ENCODE data around the gene LRRTM4. TPM values are rescaled to one million over a fixed set of nuclear protein-coding genes. Genes with fewer than 3 reads are reported as not detected.
"Not testable (repeated sequence)": the region's sequence is repeated elsewhere in the genome, so short reads cannot be mapped to it uniquely, and the experiment has no call there.

LRRTM4 gene
- total RNA-seq, 1 donor from 2014 or later = 28.8 TPM

- no peaks in the 10 kb centered on the region for H3K27me3 Mint-ChIP-seq (ENCODE audit: low read depth)
- no peak overlapping the region for H3K4me3 Mint-ChIP-seq
- H3K36me3 Mint-ChIP-seq = no peaks in the 10 kb centered on the region
- no peak for TF ChIP-seq CTCF (IDR thresholded peaks at IDR 0.05; ENCODE audit: unreplicated experiment)
- no peaks in the 10 kb centered on the region for H3K4me1 Mint-ChIP-seq
- no peak overlapping the region for H3K27ac Mint-ChIP-seq
- no peak for DNase-seq (ENCODE audit: low spot score in 2 of 2, unreplicated experiment in 2 of 2)
- H3K9me3 Mint-ChIP-seq = peaks cover 9% of the 10 kb centered on the region
These were observed 331.3 kb downstream of the LRRTM4 start for GRCh38 chr2:77190721-77191346.

- no peak for DNase-seq (ENCODE audit: low spot score in 2 of 2, unreplicated experiment in 2 of 2)
- no peak overlapping the region for H3K4me3 Mint-ChIP-seq
- peaks cover 25% of the 10 kb centered on the region for H3K9me3 Mint-ChIP-seq
- H3K4me1 Mint-ChIP-seq = no peaks in the 10 kb centered on the region
- no peaks in the 10 kb centered on the region for H3K27me3 Mint-ChIP-seq (ENCODE audit: low read depth)
- peaks cover 9% of the 10 kb centered on the region for H3K36me3 Mint-ChIP-seq
- no peak for TF ChIP-seq CTCF (IDR thresholded peaks at IDR 0.05; ENCODE audit: unreplicated experiment)
- no peak overlapping the region for H3K27ac Mint-ChIP-seq
These were observed 337.1 kb downstream of the LRRTM4 start for GRCh38 chr2:77185052-77185451.

GRCh38 chr2:77179297-77179696, 342.9 kb downstream of the LRRTM4 start:
- Mint-ChIP-seq H3K4me3 (no peak overlapping the region), H3K36me3 (peaks cover 14% of the 10 kb centered on the region), H3K9me3 (peaks cover 23% of the 10 kb centered on the region), H3K4me1 (peaks cover 8% of the 10 kb centered on the region), H3K27ac (no peak overlapping the region), H3K27me3 (ENCODE audit: low read depth) (no peaks in the 10 kb centered on the region)
- no peak for TF ChIP-seq CTCF (IDR thresholded peaks at IDR 0.05; ENCODE audit: unreplicated experiment)
- no peak for DNase-seq (ENCODE audit: low spot score in 2 of 2, unreplicated experiment in 2 of 2)

- H3K27me3 Mint-ChIP-seq (ENCODE audit: low read depth); DNase-seq (ENCODE audit: low spot score in 2 of 2, unreplicated experiment in 2 of 2); H3K4me3 Mint-ChIP-seq; H3K4me1 Mint-ChIP-seq; H3K36me3 Mint-ChIP-seq: not testable (repeated sequence)
- Mint-ChIP-seq H3K27ac (peak overlapping the region; percentile 39), H3K9me3 (peaks cover 18% of the 10 kb centered on the region)
These were observed 346.9 kb downstream of the LRRTM4 start for GRCh38 chr2:77175266-77175780.

GRCh38 chr2:77169426-77169825, 352.8 kb downstream of the LRRTM4 start:
- no peak for DNase-seq (ENCODE audit: low spot score in 2 of 2, unreplicated experiment in 2 of 2)
- Mint-ChIP-seq H3K27me3 (ENCODE audit: low read depth) (no peaks in the 10 kb centered on the region), H3K4me3 (no peak overlapping the region), H3K4me1 (no peaks in the 10 kb centered on the region), H3K36me3 (peaks cover 13% of the 10 kb centered on the region), H3K27ac (no peak overlapping the region), H3K9me3 (peaks cover 37% of the 10 kb centered on the region)
- TF ChIP-seq CTCF (IDR thresholded peaks at IDR 0.05; ENCODE audit: unreplicated experiment) = no peak

- not testable (repeated sequence) for H3K27me3 Mint-ChIP-seq (ENCODE audit: low read depth); H3K4me3 Mint-ChIP-seq; DNase-seq (ENCODE audit: low spot score in 2 of 2, unreplicated experiment in 2 of 2); H3K4me1 Mint-ChIP-seq; H3K27ac Mint-ChIP-seq
- H3K36me3 Mint-ChIP-seq = peaks cover 20% of the 10 kb centered on the region
- H3K9me3 Mint-ChIP-seq = peaks cover 48% of the 10 kb centered on the region
These were observed 358.2 kb downstream of the LRRTM4 start for GRCh38 chr2:77164021-77164420.
